ENCODE measurements around the gene SON.

The SON gene

DNA sequence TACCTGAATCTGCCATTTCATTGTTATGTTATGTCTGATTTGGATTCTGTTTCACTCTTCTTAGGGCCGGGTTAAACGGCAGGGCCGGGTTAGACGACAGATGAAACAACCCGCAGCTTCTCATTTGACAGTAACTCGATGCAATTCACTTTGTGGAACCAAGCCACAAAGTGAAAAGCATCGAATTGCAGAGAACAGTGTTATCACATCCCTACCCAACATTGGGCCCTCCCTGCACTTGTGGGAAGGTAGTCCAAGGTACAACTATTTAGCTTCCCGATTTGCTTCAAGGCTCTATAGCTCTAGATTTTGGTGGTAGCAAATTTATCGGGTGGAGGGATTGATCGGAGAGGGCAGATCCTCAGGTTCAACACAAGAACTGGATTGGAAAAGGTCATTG, 17.0 kb downstream of the SON start:
- no peak overlapping the region for H3K4me3 ChIP-seq (replicated peaks; ENCODE audit: low read depth, low read length)
- no peak for DNase-seq (ENCODE audit: extremely low read depth, low read depth)
- TF ChIP-seq, protein P1, sequence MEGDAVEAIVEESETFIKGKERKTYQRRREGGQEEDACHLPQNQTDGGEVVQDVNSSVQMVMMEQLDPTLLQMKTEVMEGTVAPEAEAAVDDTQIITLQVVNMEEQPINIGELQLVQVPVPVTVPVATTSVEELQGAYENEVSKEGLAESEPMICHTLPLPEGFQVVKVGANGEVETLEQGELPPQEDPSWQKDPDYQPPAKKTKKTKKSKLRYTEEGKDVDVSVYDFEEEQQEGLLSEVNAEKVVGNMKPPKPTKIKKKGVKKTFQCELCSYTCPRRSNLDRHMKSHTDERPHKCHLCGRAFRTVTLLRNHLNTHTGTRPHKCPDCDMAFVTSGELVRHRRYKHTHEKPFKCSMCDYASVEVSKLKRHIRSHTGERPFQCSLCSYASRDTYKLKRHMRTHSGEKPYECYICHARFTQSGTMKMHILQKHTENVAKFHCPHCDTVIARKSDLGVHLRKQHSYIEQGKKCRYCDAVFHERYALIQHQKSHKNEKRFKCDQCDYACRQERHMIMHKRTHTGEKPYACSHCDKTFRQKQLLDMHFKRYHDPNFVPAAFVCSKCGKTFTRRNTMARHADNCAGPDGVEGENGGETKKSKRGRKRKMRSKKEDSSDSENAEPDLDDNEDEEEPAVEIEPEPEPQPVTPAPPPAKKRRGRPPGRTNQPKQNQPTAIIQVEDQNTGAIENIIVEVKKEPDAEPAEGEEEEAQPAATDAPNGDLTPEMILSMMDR (IDR thresholded peaks at IDR 0.05; ENCODE audit: low read depth, low read length, missing control alignments) = no peak

DNA sequence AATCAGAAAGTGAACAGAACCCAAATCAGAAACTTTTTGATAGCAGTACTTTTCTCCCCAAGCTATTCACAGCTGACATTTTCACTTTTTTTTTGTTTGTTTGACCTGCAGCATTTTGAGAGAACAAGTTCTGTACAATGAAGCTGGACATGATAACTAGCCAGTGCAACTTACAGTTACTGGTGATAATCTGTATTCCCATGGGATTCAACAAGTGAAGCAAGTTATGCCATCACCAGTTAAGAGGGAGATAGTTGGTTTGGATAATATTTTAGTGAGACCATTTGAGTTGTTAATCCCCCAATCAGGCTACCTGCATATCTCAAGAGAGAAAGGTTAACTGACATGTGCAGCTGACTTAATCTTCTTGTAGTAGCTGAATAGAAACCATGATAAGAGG, 18.1 kb downstream of the SON start:
- TF ChIP-seq, protein P1 (IDR thresholded peaks at IDR 0.05; ENCODE audit: low read depth, low read length, missing control alignments) = no peak
- no peak overlapping the region for H3K4me3 ChIP-seq (replicated peaks; ENCODE audit: low read depth, low read length)
- no peak for DNase-seq (ENCODE audit: extremely low read depth, low read depth)

DNA sequence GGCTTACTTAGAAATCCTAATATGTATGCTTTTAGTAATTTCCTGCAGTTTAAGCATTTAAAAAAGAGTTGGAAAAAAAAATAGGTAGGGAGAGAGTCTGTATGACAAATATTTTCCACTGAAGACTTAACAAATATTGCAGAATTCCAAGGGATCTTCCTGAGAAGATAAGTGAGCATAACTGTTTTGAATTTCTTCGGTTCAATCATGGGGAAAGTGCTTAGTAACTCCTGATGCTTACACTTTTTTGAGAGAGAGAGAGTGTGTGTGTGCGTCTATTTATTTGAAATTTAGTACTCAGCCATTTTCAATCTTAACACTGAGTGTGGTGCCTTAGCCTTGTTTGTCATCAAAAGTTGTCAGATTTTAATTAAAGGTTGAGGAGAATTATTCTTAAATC, 18.5 kb downstream of the SON start:
- DNase-seq (ENCODE audit: extremely low read depth, low read depth) = no peak
- H3K4me3 ChIP-seq (replicated peaks; ENCODE audit: low read depth, low read length) = no peak overlapping the region
- TF ChIP-seq, protein P1 (IDR thresholded peaks at IDR 0.05; ENCODE audit: low read depth, low read length, missing control alignments) = no peak

DNA sequence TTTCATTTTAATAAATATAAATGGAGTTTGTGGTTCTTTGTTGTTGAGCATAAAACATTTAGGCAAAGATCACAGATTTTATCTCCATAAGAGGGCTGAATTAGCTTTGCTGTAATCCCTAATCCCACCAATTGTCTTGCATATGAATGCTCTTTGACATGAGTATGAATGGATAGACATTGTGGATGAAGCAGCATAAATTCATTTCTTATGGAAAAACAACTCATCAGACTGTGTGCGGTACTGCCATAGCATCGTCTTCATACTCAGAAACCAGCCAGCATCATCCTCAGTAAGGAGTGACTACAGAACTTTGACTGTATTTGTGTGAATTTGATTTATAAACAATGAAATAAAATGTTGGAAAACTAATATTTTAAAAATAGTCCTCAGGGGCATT, 19.6 kb downstream of the SON start:
- TF ChIP-seq, protein P1 (IDR thresholded peaks at IDR 0.05; ENCODE audit: low read depth, low read length, missing control alignments) = no peak
- no peak overlapping the region for H3K4me3 ChIP-seq (replicated peaks; ENCODE audit: low read depth, low read length)
- no peak for DNase-seq (ENCODE audit: extremely low read depth, low read depth)

DNA sequence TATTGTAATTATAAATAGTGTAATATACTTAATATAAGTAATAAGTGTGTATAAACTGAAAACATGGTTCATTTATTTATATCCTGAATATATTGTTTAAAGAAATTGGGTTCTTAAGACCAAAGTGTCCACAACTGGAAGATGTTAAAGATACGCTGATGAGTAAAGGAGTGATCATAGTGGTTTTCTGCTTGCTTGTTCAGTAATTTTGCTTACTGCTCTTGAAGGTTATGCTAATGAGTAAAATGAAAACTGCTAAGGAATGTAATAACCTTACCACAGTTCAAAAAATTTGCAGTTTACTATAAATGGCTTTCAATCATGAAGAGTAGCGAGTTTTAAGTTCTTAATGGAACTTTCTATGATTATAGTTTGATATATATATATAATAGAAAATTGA, 23.7 kb downstream of the SON start:
- H3K4me3 ChIP-seq (replicated peaks; ENCODE audit: low read depth, low read length) = no peak overlapping the region
- no peak for DNase-seq (ENCODE audit: extremely low read depth, low read depth)
- TF ChIP-seq, protein P1 (IDR thresholded peaks at IDR 0.05; ENCODE audit: low read depth, low read length, missing control alignments) = no peak

DNA sequence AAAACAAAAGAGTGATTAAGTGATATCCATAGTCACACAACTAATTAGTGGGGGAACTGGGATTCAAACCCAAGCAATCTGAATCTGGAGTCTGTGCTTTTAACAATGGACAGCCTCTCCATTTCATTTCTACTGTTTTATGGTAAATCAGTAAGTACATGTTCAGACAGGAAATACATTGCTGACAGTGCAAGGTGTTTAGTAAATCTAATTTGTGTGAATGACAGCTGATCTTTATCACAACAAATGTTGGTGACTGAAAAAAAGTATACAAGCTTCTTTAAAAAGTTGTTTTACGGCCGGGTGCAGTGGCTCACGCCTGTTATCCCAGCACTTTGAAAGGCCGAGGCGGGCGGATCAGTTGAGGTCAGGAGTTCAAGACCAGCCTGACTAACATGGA, 25.1 kb downstream of the SON start:
- no peak overlapping the region for H3K4me3 ChIP-seq (replicated peaks; ENCODE audit: low read depth, low read length)
- TF ChIP-seq, protein P1 (IDR thresholded peaks at IDR 0.05; ENCODE audit: low read depth, low read length, missing control alignments) = no peak
- no peak for DNase-seq (ENCODE audit: extremely low read depth, low read depth)

DNA sequence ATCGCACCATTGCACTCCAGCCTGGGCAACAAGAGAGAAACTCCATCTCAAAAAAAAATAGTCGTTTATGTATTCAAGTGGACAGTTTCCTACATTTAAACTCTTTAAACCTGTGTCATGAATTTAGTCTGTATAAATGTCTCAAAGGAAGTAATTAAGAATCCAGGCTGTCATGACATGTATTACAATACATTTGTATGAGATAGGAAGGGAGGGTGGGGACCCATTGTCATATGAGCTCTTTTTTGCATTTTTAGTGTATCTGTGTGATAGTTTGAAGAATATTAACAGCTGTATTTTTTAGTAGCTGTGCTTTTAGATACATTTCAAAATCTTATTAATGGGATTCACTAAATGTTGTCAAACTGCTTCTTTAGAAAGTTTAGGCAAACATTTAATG, 25.6 kb downstream of the SON start:
- DNase-seq (ENCODE audit: extremely low read depth, low read depth) = no peak
- TF ChIP-seq, protein P1 (IDR thresholded peaks at IDR 0.05; ENCODE audit: low read depth, low read length, missing control alignments) = no peak
- H3K4me3 ChIP-seq (replicated peaks; ENCODE audit: low read depth, low read length) = no peak overlapping the region

All from HFF-Myc (cell line).